ENCODE measurements around the gene GALNT9. TPM values are rescaled to one million over a fixed set of nuclear protein-coding genes. Genes with fewer than 3 reads are reported as not detected.

The GALNT9 gene
- total RNA-seq, 1 experiment from 2014 or later = 2.6 TPM

DNA sequence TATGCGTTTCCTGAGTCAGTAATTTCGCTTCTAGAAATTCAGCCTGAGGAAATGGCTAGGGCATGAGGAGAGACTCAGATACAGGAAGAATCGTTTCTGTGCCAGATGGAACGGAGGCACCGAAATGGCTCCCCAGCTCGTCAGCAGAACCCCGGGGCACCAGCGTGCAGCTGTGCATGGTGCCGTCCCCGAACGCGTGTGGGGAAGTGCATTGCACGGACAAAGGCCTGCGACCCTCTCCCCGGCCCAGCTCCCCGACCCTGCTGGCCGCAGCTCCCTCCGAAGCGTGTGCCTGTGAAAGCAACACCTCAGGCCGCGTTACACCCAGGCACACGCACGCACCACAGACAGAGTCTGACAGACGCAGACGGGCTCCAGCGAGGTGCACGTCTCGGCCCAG lies 102.3 kb downstream of the GALNT9 start (continued):
- TF ChIP-seq SRF (IDR thresholded peaks at IDR 0.05; ENCODE audit: low read depth) (no peak), JUND (IDR thresholded peaks at IDR 0.05) (no peak)

DNA sequence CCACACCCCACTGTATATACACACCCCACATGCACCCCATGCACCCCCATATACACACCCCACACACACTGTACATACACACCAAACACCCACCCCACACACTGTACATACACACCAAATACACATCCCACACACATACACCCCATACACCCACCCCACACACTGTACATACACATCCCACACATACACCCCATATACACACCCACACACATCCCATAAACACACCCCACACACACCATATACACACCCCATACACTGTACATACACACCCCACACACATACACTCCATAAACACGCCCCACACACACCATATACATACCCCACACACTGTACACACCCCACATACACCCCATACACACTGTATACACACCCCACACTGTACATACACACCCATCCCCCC lies 102.8 kb downstream of the GALNT9 start:
- Histone ChIP-seq H3K27ac (ENCODE audit: low read depth, low read length) (no peak overlapping the region; the same call in 1 of the 2 replicates), H3K4me2 (ENCODE audit: low read length) (no peak overlapping the region), H3K79me2 (ENCODE audit: insufficient read depth, low read length) (no peaks in the 10 kb centered on the region), H3K9ac (ENCODE audit: low read length) (no peak overlapping the region), H3K36me3 (ENCODE audit: control insufficient read depth in 1 of 2, insufficient read depth in 2 of 2, low read length in 2 of 2) (no peaks in the 10 kb centered on the region), H4K20me1 (ENCODE audit: insufficient read depth) (no peaks in the 10 kb centered on the region), H2AFZ (ENCODE audit: low read depth, low read length, poor library complexity, severe bottlenecking) (no peak overlapping the region), H3K9me2 (ENCODE audit: insufficient read depth) (no peaks in the 10 kb centered on the region), H3K4me1 (ENCODE audit: control insufficient read depth in 1 of 2, insufficient read depth in 2 of 2, low read length in 2 of 2) (peaks cover 9 to 21% of the 10 kb centered on the region in 2 experiments; a peak in 3 of 4 replicates), H3K27me3 (ENCODE audit: insufficient read depth, low read length) (no peaks in the 10 kb centered on the region), H3K9me3 (ENCODE audit: control insufficient read depth in 1 of 2, insufficient read depth in 1 of 2, low read depth in 1 of 2, low read length in 2 of 2) (peaks cover 0 to 9% of the 10 kb centered on the region in 2 experiments; a peak in 2 of 4 replicates), H3K4me3 (replicated peaks in 1 of 2; ENCODE audit: low read depth in 1 of 2, low read length in 2 of 2) (no peak overlapping the region)
- RAD21 ChIA-PET (ENCODE audit: low non-redundant PET in 1 of 2, low total read pairs in 2 of 2, uncharacterized antibody in 2 of 2, unreplicated experiment in 2 of 2) = no interaction called here
- no TSS peak for BruUV-seq (replicated peaks)
- intact Hi-C loops (cut with micrococcal nuclease) = no loop called here
- POLR2A ChIA-PET = no interaction called here
- ATAC-seq = no peak
- TF ChIP-seq, protein P1, sequence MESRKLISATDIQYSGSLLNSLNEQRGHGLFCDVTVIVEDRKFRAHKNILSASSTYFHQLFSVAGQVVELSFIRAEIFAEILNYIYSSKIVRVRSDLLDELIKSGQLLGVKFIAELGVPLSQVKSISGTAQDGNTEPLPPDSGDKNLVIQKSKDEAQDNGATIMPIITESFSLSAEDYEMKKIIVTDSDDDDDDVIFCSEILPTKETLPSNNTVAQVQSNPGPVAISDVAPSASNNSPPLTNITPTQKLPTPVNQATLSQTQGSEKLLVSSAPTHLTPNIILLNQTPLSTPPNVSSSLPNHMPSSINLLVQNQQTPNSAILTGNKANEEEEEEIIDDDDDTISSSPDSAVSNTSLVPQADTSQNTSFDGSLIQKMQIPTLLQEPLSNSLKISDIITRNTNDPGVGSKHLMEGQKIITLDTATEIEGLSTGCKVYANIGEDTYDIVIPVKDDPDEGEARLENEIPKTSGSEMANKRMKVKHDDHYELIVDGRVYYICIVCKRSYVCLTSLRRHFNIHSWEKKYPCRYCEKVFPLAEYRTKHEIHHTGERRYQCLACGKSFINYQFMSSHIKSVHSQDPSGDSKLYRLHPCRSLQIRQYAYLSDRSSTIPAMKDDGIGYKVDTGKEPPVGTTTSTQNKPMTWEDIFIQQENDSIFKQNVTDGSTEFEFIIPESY (IDR thresholded peaks at IDR 0.05; ENCODE audit: extremely low read depth, insufficient replicate concordance, low read length) = no peak
- TF ChIP-seq EZH2phosphoT487 (IDR thresholded peaks at IDR 0.05; ENCODE audit: borderline replicate concordance) = no peak
- no peak for TF ChIP-seq POLR2A (IDR thresholded peaks at IDR 0.05; ENCODE audit: borderline replicate concordance, extremely low read depth, insufficient read depth, insufficient read length)
- TF ChIP-seq POLR2AphosphoS5 (IDR thresholded peaks at IDR 0.05; ENCODE audit: low read depth, low read length) = no peak
- TF ChIP-seq, protein P2, sequence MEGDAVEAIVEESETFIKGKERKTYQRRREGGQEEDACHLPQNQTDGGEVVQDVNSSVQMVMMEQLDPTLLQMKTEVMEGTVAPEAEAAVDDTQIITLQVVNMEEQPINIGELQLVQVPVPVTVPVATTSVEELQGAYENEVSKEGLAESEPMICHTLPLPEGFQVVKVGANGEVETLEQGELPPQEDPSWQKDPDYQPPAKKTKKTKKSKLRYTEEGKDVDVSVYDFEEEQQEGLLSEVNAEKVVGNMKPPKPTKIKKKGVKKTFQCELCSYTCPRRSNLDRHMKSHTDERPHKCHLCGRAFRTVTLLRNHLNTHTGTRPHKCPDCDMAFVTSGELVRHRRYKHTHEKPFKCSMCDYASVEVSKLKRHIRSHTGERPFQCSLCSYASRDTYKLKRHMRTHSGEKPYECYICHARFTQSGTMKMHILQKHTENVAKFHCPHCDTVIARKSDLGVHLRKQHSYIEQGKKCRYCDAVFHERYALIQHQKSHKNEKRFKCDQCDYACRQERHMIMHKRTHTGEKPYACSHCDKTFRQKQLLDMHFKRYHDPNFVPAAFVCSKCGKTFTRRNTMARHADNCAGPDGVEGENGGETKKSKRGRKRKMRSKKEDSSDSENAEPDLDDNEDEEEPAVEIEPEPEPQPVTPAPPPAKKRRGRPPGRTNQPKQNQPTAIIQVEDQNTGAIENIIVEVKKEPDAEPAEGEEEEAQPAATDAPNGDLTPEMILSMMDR (IDR thresholded peaks at IDR 0.05 in 2 of 3, conservative IDR thresholded peaks at IDR 0.05 in 1 of 3; ENCODE audit: borderline replicate concordance in 1 of 3, insufficient read depth in 1 of 3, low read depth in 2 of 3, low read length in 2 of 3) = no peak
- no peak for TF ChIP-seq EGR1 (IDR thresholded peaks at IDR 0.05; ENCODE audit: low read depth)
- TF ChIP-seq, protein P3, sequence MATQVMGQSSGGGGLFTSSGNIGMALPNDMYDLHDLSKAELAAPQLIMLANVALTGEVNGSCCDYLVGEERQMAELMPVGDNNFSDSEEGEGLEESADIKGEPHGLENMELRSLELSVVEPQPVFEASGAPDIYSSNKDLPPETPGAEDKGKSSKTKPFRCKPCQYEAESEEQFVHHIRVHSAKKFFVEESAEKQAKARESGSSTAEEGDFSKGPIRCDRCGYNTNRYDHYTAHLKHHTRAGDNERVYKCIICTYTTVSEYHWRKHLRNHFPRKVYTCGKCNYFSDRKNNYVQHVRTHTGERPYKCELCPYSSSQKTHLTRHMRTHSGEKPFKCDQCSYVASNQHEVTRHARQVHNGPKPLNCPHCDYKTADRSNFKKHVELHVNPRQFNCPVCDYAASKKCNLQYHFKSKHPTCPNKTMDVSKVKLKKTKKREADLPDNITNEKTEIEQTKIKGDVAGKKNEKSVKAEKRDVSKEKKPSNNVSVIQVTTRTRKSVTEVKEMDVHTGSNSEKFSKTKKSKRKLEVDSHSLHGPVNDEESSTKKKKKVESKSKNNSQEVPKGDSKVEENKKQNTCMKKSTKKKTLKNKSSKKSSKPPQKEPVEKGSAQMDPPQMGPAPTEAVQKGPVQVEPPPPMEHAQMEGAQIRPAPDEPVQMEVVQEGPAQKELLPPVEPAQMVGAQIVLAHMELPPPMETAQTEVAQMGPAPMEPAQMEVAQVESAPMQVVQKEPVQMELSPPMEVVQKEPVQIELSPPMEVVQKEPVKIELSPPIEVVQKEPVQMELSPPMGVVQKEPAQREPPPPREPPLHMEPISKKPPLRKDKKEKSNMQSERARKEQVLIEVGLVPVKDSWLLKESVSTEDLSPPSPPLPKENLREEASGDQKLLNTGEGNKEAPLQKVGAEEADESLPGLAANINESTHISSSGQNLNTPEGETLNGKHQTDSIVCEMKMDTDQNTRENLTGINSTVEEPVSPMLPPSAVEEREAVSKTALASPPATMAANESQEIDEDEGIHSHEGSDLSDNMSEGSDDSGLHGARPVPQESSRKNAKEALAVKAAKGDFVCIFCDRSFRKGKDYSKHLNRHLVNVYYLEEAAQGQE (IDR thresholded peaks at IDR 0.05; ENCODE audit: low read depth) = no peak
- no peak for TF ChIP-seq RAD21 (IDR thresholded peaks at IDR 0.05; ENCODE audit: low read depth)
- TF ChIP-seq ELF1 (IDR thresholded peaks at IDR 0.05; ENCODE audit: borderline replicate concordance, low read depth) = no peak
- TF ChIP-seq SRF (IDR thresholded peaks at IDR 0.05; ENCODE audit: low read depth) = no peak
- no peak for DNase-seq (ENCODE audit: low read depth, low spot score)
- CTCF ChIA-PET = no interaction called here

All from HCT116 (cell line).